Fibroblast of pulmonary artery (primary cell): ENCODE measurements around the gene MSANTD1.

Experiments used
- DNase-seq: peaks from one replicate; pipeline ENCODE4 v3.0.0-alpha.2; 2010; ENCODE audit warnings: low read depth
- H3K4me3 ChIP-seq: replicated peaks from 2 replicates; pipeline ENCODE4 v1.5.1; 2011; ENCODE audit warnings: low read depth, mild to moderate bottlenecking, control low read depth, low read length, moderate library complexity
- TF ChIP-seq, protein P1 (sequence below): IDR thresholded peaks from 2 replicates; pipeline ENCODE4 v1.5.1; 2011; ENCODE audit warnings: mild to moderate bottlenecking, control low read depth, low read length, inconsistent platforms; ENCODE audit errors: missing control alignments

The MSANTD1 gene

DNA sequence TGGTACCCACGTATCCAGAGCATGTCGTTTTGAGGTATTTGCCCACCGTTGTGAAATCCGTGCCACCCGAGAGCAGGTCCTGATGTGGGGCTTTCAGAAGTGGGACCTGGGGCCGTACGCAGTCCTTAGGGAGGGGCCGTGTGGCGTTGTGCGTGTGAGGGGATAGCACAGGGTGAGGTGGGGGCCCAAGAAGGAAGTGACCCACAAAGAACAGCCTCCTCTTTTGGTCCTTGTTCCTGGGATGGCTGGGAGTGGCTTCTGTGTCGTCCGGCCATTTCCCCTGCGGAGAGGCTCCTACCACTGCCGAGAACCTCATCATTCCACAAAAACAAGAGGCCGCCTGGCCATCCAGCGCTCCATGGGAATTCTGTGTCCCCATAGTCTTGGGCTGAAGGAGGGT lies 17.0 kb upstream of the MSANTD1 start:
- TF ChIP-seq, protein P1, sequence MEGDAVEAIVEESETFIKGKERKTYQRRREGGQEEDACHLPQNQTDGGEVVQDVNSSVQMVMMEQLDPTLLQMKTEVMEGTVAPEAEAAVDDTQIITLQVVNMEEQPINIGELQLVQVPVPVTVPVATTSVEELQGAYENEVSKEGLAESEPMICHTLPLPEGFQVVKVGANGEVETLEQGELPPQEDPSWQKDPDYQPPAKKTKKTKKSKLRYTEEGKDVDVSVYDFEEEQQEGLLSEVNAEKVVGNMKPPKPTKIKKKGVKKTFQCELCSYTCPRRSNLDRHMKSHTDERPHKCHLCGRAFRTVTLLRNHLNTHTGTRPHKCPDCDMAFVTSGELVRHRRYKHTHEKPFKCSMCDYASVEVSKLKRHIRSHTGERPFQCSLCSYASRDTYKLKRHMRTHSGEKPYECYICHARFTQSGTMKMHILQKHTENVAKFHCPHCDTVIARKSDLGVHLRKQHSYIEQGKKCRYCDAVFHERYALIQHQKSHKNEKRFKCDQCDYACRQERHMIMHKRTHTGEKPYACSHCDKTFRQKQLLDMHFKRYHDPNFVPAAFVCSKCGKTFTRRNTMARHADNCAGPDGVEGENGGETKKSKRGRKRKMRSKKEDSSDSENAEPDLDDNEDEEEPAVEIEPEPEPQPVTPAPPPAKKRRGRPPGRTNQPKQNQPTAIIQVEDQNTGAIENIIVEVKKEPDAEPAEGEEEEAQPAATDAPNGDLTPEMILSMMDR = no peak
- DNase-seq = no peak
- no peak overlapping the region for H3K4me3 ChIP-seq

DNA sequence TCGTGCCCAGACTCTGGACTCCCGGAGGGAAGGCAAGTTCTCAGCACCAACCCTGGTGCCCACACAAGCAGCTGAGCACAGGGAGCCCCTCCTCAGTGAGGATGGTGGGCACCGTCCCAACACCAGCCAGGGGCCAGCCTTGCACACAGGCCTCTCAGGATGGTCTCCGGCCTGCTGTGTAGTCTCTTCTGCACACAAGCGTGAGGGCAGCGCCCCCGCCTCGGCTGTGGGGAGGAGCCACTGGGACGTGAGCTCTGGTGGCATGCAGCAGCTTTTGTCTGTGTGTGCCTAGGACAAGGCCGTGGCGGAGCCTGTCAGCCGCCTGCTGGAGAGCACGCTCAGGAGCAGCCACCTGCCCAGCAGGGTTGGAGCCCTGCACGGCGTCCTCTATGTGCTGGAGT lies 16.1 kb upstream of the MSANTD1 start:
- no peak for DNase-seq

DNA sequence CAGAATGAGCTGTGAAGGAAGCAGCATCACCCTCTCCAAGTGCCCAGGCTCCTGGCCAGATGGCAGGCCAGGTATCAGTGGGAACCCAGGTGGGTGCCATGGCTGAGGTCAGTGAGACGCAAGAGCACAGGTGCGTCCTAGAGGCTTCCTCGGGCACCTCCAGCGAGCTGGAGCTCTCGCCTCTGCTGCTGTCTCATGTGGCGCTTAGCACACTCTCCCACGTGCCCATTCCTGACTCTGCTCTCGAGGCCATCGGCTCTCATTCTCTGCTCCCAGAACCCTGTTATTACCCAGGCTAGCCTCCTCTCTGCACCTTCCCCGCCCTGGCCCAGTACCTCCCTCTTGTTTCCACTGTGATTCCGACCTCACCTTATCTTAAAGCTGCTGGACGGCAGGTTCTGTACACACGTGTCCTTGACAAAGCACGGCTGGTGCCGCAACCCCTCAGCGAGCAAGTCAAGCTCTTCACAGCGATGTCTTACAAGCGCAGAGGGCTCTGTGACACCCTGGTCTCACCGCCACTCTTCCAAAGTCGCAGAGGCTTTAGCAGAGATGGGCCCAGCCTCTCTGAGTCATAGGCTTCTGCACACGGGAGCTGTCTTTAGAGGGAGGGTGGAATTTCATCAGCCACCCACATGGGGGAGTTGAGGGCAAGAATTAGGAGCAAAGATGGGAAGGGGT lies 15.4 kb upstream of the MSANTD1 start:
- TF ChIP-seq, protein P1 = no peak
- DNase-seq = peak; percentile 15

More for the DNA sequence above, 16.1 kb upstream of the MSANTD1 start:
- no peak overlapping the region for H3K4me3 ChIP-seq
- TF ChIP-seq, protein P1 = no peak

DNA sequence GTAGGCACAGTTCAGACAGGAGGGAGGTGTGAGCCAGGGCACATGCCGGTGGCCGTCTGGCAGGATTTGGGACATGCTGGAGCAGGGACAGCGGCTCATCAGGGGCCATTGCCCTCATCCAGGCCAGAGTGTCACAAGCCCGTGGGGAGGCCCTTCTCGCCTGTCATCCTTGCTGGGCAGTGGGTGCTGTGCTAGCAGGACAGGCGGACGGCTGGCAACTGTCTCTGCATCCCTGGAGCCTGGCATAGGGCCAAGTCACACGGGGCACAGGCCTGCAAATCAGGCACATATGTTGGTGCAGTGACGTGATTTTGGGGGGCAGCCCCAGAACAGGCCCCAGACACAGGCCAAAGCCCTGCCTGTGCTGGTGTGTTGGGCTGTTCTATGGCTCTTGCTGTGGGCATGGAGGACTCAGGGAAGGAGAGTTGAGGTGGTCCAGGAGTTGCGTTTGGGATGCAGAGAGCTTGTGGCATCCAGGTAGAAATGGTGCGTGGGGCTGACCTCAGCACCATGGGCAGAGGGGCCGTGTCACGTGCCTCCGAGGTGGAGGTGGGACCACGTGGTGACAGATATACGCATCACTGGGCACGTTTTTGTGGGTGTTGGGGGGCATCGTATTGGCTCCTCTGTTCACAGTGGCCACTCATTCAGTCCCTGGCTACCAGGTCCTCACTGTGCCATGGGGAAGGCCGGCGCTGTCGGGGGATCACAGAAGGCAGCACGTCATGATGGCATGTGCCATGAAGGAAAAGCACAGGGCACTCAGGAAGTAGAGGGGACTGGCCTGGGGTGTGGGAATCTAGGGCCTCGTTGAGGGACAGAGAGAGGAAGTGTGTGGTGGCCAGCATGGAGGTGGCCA lies 14.6 kb upstream of the MSANTD1 start:
- no peak for DNase-seq
- TF ChIP-seq, protein P1 = no peak
- H3K4me3 ChIP-seq = no peak overlapping the region

More for the DNA sequence above, 15.4 kb upstream of the MSANTD1 start:
- H3K4me3 ChIP-seq = no peak overlapping the region

DNA sequence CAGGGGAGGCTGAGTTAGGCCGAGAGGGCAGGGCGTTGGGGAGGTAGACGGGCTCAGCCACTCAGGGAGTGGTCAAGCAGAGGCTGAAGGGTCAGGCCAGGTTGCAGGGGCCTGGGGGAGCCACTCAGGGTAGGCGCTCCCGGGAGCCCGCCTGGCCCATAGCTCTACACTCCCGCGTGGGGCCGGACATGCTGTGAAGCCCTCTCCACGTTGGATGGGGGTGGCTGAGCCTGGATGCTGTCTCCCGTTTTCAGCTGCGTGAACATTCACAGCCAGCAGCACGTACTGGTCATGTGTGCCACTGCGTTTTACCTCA lies 14.0 kb upstream of the MSANTD1 start:
- TF ChIP-seq, protein P1 = no peak
- no peak for DNase-seq
- H3K4me3 ChIP-seq = no peak overlapping the region

DNA sequence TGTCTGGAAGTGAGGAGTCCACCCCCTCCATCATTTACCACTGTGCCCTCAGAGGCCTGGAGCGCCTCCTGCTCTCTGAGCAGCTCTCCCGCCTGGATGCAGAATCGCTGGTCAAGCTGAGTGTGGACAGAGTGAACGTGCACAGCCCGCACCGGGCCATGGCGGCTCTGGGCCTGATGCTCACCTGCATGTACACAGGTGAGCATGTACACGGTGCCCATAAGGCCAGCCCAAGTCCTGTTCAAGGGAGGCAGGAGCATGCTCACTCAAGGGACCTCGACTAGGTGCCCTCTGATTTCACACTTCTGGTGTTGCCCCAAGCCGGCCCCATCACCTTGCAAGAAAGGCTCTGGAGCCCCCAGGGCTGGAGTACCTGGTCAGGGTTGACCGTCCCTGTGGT lies 13.4 kb upstream of the MSANTD1 start:
- no peak overlapping the region for H3K4me3 ChIP-seq
- TF ChIP-seq, protein P1 = no peak
- no peak for DNase-seq
